ENCODE data around the gene ADARB1. TPM values are rescaled to one million over a fixed set of nuclear protein-coding genes. Genes with fewer than 3 reads are reported as not detected.

The ADARB1 gene
- total and polyA plus RNA-seq, 2 donors, result 11.9 to 14.6 TPM

DNA sequence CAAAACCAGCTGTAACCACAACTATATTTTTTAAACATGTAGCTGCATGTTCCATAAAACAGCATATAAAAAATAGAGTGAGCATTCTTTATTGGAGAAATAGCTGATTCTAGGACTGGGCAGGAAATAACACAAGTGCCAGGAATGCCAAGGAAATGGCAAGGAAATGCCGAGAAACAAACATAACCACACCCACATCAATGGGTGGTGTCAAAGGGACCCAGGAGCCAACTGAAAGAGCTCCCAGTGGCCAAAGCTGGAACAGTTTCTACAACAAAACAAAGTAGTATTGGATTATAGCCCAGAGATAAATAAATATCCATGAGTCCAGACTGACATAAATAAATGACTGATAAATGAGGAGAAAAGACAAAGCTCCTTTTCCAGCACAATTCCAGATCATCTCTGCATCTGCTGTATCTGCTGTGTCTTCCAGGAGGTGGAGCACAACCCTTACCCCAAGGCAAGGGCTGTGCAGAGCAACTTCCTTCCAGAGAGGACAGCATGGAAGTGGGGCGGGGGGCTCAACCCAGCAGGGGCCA lies 28.1 kb downstream of the ADARB1 start:
- no peak for DNase-seq (ENCODE audit: low read depth in 6 of 9, low spot score in 9 of 9)
- H3K36me3 ChIP-seq (ENCODE audit: control insufficient read depth in 2 of 2, insufficient read depth in 2 of 2, low read length in 1 of 2), result no peaks in the 10 kb centered on the region
- no peaks in the 10 kb centered on the region for H3K27me3 ChIP-seq (ENCODE audit: control insufficient read depth in 2 of 2, insufficient read depth in 1 of 2, low read length in 1 of 2)
- H3K4me3 ChIP-seq (ENCODE audit: low read length in 2 of 2), result no peak overlapping the region
- H3K4me1 ChIP-seq (ENCODE audit: control insufficient read depth in 2 of 2, insufficient read depth in 2 of 2, low read length in 2 of 2), result peaks cover 3 to 14% of the 10 kb centered on the region in 2 donors
- H3K27ac ChIP-seq (ENCODE audit: low read depth in 1 of 2, low read length in 1 of 2), result no peak overlapping the region
- H3K9me3 ChIP-seq (ENCODE audit: control insufficient read depth in 2 of 2, insufficient read depth in 1 of 2, low read length in 1 of 2), result no peaks in the 10 kb centered on the region
- WGBS, result 69% methylated on average over 2 of the region's 2 CpGs

DNA sequence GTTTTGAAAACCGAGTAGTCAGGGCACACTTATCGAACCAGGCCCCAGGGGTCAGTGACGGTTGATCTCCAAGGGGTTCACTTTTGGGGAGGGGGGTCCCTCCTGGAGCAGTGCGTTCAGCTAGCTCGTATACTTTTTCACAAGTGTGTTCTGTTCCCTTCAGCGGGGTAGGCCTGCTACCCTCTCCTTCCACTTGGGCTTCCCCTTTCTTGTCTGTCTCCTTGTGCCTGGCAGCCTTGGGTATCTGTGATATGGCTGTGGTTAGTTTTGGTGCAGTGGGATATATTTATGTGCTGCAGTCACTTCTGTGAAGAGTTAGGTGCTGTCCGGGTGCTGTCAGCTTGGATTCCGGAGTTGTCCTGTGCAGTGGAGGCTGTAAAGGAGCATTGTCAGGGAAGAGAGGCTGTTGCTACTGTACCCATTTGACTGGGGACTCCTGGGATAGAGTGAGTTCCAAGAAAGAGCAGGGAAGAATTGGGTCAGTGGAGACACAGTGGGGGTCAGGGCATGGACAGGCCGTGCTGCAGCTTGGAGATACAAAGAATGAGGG lies 29.7 kb downstream of the ADARB1 start:
- no peaks in the 10 kb centered on the region for H3K9me3 ChIP-seq (ENCODE audit: control insufficient read depth in 2 of 2, insufficient read depth in 1 of 2, low read length in 1 of 2)
- peaks cover 0 to 2% of the 10 kb centered on the region in 2 donors for H3K27me3 ChIP-seq (ENCODE audit: control insufficient read depth in 2 of 2, insufficient read depth in 1 of 2, low read length in 1 of 2)
- H3K4me3 ChIP-seq (ENCODE audit: low read length in 2 of 2), result no peak overlapping the region
- H3K4me1 ChIP-seq (ENCODE audit: control insufficient read depth in 2 of 2, insufficient read depth in 2 of 2, low read length in 2 of 2), result peaks cover 3 to 14% of the 10 kb centered on the region in 2 donors
- H3K27ac ChIP-seq (ENCODE audit: low read depth in 1 of 2, low read length in 1 of 2), result no peak overlapping the region
- WGBS, result 78% methylated on average over 9 of the region's 9 CpGs
- H3K36me3 ChIP-seq (ENCODE audit: control insufficient read depth in 2 of 2, insufficient read depth in 2 of 2, low read length in 1 of 2), result no peaks in the 10 kb centered on the region
- DNase-seq (ENCODE audit: low read depth in 6 of 9, low spot score in 9 of 9), result no peak

DNA sequence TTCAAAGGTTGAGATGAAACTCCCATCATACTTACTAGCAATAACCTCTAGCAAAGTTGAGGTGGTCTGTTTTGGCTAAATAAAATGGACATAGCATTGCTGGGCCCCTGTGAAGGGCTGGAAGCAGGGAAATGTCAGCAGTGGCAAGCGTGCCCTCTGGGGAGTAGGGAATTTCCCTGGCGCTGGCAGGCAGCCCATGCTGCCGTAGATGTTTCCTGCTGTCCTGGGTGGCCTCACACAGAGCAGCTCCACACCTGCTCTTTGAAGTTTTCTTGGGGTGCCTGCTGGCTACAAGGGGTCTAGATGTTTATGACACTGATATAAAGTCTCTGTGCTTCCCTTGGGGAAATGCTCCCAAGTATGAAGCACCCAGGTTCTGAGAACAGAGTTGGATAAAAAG lies 30.2 kb downstream of the ADARB1 start:
- DNase-seq (ENCODE audit: low read depth in 6 of 9, low spot score in 9 of 9), result no peak
- Histone ChIP-seq H3K4me3 (ENCODE audit: low read length in 2 of 2) (no peak overlapping the region), H3K36me3 (ENCODE audit: control insufficient read depth in 2 of 2, insufficient read depth in 2 of 2, low read length in 1 of 2) (no peaks in the 10 kb centered on the region), H3K9me3 (ENCODE audit: control insufficient read depth in 2 of 2, insufficient read depth in 1 of 2, low read length in 1 of 2) (no peaks in the 10 kb centered on the region), H3K27me3 (ENCODE audit: control insufficient read depth in 2 of 2, insufficient read depth in 1 of 2, low read length in 1 of 2) (peaks cover 0 to 7% of the 10 kb centered on the region in 2 donors), H3K27ac (ENCODE audit: low read depth in 1 of 2, low read length in 1 of 2) (no peak overlapping the region), H3K4me1 (ENCODE audit: control insufficient read depth in 2 of 2, insufficient read depth in 2 of 2, low read length in 2 of 2) (peaks cover 5 to 17% of the 10 kb centered on the region in 2 donors)
- WGBS, result 38% methylated on average over 3 of the region's 3 CpGs

DNA sequence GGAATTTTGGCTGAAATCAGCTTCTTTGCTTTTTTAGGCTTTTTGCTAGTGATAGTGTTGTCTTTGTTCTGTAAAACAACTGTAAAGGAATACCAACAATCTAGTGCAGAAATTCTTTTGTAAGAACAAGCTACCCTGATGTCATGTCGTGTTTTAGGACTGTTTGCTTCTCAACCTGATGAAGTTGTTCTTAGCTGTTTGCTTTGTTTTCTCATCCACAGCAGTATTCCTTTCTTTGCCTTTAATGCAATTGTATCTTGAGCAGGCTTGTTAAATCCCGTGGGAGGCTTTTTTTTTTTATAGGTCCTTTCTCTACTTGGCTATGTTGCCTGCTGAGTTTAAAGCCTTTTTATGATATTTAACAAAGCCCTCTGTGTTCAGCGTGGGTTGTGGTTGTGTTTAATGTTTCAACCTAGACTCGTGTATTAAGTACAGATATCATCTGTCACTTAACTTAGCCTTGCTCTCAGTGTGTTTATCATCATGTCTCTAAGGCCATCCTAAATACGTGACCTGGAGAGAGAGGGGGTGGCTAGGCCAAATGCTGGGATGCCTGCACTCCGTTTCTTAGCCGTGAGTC lies 31.6 kb downstream of the ADARB1 start:
- Histone ChIP-seq H3K4me3 (ENCODE audit: low read length in 2 of 2) (no peak overlapping the region), H3K27me3 (ENCODE audit: control insufficient read depth in 2 of 2, insufficient read depth in 1 of 2, low read length in 1 of 2) (peaks cover 0 to 21% of the 10 kb centered on the region in 2 donors), H3K9me3 (ENCODE audit: control insufficient read depth in 2 of 2, insufficient read depth in 1 of 2, low read length in 1 of 2) (peaks cover 0 to 3% of the 10 kb centered on the region in 2 donors), H3K36me3 (ENCODE audit: control insufficient read depth in 2 of 2, insufficient read depth in 2 of 2, low read length in 1 of 2) (no peaks in the 10 kb centered on the region), H3K4me1 (ENCODE audit: control insufficient read depth in 2 of 2, insufficient read depth in 2 of 2, low read length in 2 of 2) (peaks cover 12 to 30% of the 10 kb centered on the region in 2 donors), H3K27ac (ENCODE audit: low read depth in 1 of 2, low read length in 1 of 2) (no peak overlapping the region)
- DNase-seq (ENCODE audit: low read depth in 6 of 9, low spot score in 9 of 9), result no peak
- 75% methylated on average over 7 of the region's 7 CpGs for WGBS

DNA sequence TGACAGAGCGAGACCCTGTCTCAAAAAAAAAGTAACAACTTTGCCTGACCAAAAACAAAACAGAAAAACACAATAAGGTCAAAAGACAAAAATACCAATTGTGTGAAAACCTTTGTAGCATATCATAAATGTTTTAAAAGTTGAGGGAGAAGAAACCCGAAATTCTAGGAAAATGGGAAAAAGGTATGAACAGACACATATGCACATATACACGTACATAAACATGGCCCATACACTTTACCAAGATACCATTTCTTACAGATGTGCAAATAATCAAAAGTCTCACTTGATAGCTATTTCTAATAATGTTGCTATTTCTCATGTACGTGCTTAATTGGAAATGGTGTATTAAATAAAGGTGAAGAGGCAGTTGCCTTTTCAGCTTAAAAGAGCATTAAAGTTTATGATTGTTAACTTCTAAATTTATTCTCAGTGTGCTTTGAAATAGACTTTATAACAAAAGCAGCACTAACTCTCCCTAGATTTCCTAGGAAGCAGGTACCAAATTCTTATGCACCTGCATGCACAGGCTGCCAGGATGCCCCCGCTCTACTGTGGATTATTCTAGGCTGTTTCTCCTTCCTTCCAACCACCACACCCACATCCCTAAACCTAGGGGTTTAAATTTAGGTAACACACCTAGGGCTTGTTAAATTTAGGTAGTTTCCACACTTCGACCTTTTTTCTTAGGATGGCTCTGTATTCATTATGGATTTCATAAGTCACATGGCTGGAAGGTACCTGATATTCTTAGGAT lies 33.8 kb downstream of the ADARB1 start:
- DNase-seq (ENCODE audit: low read depth in 6 of 9, low spot score in 9 of 9), result no peak
- no peak overlapping the region for H3K27ac ChIP-seq (ENCODE audit: low read depth in 1 of 2, low read length in 1 of 2)
- H3K27me3 ChIP-seq (ENCODE audit: control insufficient read depth in 2 of 2, insufficient read depth in 1 of 2, low read length in 1 of 2), result peaks cover 0 to 34% of the 10 kb centered on the region in 2 donors
- no peak overlapping the region for H3K4me3 ChIP-seq (ENCODE audit: low read length in 2 of 2)
- no peaks in the 10 kb centered on the region for H3K36me3 ChIP-seq (ENCODE audit: control insufficient read depth in 2 of 2, insufficient read depth in 2 of 2, low read length in 1 of 2)
- peaks cover 0 to 3% of the 10 kb centered on the region in 2 donors for H3K9me3 ChIP-seq (ENCODE audit: control insufficient read depth in 2 of 2, insufficient read depth in 1 of 2, low read length in 1 of 2)
- WGBS, result 96% methylated on average over 6 of the region's 6 CpGs
- peaks cover 12 to 29% of the 10 kb centered on the region in 2 donors for H3K4me1 ChIP-seq (ENCODE audit: control insufficient read depth in 2 of 2, insufficient read depth in 2 of 2, low read length in 2 of 2)

DNA sequence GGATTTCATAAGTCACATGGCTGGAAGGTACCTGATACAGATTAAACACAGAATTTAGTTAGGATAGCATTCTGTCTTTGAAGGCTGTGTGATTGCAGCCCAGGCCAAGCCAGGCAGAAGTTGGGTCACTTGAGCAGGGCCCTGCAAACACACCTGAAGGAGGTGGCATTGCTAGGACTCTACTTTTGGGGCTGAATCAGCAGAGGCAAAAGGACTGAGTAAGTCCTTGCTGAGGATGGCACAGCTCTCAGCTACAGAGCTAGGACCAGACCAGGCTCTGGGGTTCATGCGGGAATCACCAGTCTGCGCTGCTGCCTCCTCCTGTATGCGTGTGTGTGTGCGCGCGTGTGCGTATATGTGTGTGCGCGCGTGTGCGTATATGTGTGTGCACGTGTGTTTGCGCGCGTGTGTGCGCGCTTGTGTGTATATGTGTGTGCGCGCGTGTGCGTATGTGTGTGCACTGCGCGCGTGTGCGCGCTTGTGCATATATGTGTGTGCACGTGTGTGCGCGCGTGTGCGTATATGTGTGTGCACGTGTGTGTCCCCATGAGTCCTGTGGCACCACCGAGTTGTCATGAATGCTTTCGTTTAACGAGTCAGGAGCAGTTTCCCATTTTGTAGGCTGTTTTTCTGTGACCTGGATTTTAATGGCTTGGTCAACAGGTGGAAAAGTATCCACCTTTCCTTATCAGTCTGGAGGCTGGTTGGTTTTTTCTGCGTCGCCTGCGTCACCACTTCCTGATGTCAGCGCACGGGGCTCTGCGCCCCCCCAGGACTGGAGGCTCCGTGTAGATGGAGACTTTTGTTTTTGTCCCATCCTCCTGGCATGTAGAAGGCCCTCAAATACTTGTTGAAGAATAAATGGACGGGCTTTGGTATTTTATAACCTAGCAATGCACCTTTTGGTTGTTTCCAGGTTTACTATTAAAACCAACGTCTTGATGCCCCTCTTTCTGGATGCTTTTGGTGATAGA lies 34.7 kb downstream of the ADARB1 start:
- H3K9me3 ChIP-seq (ENCODE audit: control insufficient read depth in 2 of 2, insufficient read depth in 1 of 2, low read length in 1 of 2), result peaks cover 0 to 3% of the 10 kb centered on the region in 2 donors
- peaks cover 0 to 34% of the 10 kb centered on the region in 2 donors for H3K27me3 ChIP-seq (ENCODE audit: control insufficient read depth in 2 of 2, insufficient read depth in 1 of 2, low read length in 1 of 2)
- H3K4me3 ChIP-seq (ENCODE audit: low read length in 2 of 2), result peak overlapping the region in 1 of 2 donors; percentile 6
- WGBS, result 77% methylated on average over 44 of the region's 44 CpGs
- peak overlapping the region in 1 of 2 donors; percentile 12 for H3K27ac ChIP-seq (ENCODE audit: low read depth in 1 of 2, low read length in 1 of 2)
- peaks cover 12 to 27% of the 10 kb centered on the region in 2 donors for H3K4me1 ChIP-seq (ENCODE audit: control insufficient read depth in 2 of 2, insufficient read depth in 2 of 2, low read length in 2 of 2)
- DNase-seq (ENCODE audit: low read depth in 6 of 9, low spot score in 9 of 9), result no peak
- no peaks in the 10 kb centered on the region for H3K36me3 ChIP-seq (ENCODE audit: control insufficient read depth in 2 of 2, insufficient read depth in 2 of 2, low read length in 1 of 2)

DNA sequence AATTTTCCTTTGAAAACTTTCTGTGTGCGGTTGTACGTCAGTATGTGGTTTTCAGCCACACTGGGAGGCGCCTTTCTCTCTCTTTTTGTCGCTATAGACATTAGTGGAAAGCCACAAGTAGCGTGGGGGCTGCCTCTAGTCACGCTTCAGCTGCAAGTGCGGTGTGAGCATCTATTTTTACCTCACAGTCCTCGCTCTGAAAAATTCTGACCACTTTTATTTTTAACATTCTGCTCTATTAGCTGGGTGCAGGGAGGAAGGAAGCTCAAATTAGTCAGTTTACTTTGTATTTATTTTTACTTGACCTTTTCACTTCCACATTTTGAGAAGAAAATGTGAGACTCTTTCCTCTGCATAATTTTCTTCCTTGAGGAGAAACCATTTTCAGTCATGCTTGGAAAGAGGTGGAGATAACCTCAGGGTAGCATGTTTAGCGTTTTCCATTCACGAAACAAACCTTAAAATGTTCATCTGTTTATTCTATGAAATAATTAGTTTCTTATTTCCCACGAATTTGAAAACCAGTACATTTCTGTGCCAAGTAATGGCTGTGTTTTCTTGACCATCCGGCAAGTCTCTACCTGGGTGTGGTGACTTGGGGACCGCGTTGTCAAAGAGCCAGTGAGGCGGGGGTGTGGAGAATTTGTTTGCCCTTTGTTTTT lies 35.6 kb downstream of the ADARB1 start:
- Histone ChIP-seq H3K27me3 (ENCODE audit: control insufficient read depth in 2 of 2, insufficient read depth in 1 of 2, low read length in 1 of 2) (peaks cover 0 to 36% of the 10 kb centered on the region in 2 donors), H3K4me1 (ENCODE audit: control insufficient read depth in 2 of 2, insufficient read depth in 2 of 2, low read length in 2 of 2) (peaks cover 9 to 22% of the 10 kb centered on the region in 2 donors), H3K9me3 (ENCODE audit: control insufficient read depth in 2 of 2, insufficient read depth in 1 of 2, low read length in 1 of 2) (peaks cover 0 to 3% of the 10 kb centered on the region in 2 donors), H3K36me3 (ENCODE audit: control insufficient read depth in 2 of 2, insufficient read depth in 2 of 2, low read length in 1 of 2) (no peaks in the 10 kb centered on the region), H3K4me3 (ENCODE audit: low read length in 2 of 2) (peak overlapping the region in 1 of 2 donors; percentile 6), H3K27ac (ENCODE audit: low read depth in 1 of 2, low read length in 1 of 2) (peak overlapping the region in 1 of 2 donors; percentile 12)
- 16% methylated on average over 15 of the region's 15 CpGs for WGBS
- DNase-seq (ENCODE audit: low read depth in 6 of 9, low spot score in 9 of 9), result peak in 1 of 9 donors; percentile 50

Data from thymus (tissue), 11 donors.